ENCODE measurements around the gene PDE4C.

The PDE4C gene

DNA sequence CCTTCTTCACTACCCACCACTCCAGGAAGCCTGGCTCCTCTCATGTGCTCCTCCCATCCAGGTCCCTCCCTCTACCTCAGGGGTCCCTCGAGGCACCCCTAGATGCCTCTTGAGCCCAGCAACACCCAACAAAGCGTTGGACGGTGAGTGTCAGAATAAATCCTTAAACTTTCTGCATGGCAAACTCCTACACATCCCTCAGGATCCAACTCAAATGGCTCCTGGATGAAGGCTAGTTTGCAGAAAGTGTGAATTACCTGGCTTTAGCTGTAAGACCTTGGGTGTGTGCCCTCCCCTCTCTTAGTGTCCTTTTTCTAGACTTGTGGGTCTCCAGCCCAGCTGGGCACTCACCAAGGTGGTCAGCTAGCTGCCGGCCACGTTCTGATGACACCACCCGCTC lies 27.9 kb downstream of the PDE4C start:
- DNase-seq (ENCODE audit: low spot score) = no peak

DNA sequence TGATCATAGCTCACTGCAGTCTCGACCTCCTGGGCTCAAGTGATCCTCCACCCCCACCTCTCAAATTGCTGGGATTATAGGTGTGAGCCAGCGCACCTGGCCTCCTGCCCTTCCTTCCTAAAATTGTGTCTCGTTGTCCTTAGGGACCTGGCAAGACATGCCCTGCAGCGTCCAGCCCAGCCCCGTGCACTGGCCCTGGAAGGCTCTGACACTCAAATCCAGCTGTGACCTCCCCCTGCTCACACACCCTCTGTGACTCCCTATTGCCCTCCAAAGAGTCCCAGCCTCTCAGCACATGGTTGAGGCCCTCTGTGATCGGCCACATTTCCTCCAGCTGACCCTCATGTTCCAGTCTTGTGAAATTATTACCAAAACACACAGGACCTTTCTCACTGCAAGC lies 28.3 kb downstream of the PDE4C start:
- no peak for DNase-seq (ENCODE audit: low spot score)

DNA sequence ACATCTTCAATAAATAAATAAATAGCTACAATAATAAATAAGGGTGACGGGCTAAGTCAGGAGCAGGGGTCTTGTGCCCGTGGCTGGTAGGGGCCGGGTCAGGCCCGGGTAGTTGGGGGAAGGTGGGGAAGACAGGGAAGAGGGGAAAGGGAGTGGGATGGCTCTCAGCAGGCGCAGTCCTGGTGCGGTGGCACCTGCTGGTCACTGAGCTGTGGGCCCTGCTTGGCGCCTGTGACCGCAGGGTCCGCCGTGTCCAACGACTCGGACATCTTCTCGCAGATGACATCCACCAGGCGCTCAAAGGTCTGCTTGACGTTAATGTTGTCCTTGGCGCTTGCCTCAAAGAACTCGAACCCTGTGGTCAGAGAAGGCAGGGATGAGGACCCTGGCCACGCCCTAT lies 28.9 kb downstream of the PDE4C start:
- no peak for DNase-seq (ENCODE audit: low spot score)

DNA sequence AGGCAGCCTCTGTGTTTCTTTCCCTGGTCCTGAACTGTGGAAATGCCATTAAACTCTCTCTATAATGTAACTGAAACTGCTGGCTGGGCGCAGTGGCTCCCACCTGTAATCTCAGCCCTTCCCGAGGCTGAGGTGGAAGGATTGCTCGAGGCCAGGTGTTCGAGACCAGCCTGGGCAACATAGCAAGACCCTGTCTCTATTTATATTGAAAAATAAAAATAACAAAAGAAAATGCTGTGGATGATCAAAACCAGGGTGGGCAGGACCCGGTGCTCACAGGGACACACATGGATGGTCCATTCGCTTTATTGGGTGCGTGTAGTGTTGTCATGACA lies 29.8 kb downstream of the PDE4C start:
- DNase-seq (ENCODE audit: low spot score) = no peak

DNA sequence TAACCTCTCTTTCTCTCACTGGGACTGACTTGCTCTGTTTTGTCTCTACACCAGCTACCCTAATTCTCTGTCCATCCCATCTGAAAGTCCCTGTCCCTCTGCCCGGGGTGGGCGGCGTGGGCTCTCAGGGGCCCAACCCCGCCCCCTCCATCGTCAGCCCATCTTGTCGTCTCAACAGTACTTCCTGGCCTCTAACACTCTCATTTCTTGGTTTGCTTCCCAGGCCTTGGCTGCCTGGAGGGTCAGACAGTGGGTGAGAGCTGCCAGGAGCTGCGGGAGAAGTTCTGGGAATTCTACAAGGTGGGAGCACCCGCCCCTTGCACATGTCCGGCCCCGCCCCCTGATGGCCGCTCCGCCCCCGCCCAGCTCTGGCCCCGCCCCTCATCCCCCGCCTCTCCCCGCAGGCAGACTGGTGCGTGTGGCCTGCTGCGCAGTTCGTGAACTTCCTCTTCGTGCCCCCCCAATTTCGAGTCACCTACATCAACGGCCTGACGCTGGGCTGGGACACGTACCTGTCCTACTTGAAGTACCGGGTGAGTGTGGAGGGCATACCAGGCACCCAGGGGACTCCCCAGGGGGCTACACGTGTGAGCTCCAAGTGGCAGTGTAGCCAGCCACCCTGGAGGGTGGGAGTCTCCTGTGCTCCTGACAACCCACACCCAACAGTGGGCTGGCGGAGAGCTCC lies 31.5 kb downstream of the PDE4C start:
- DNase-seq (ENCODE audit: low spot score) = no peak

DNA sequence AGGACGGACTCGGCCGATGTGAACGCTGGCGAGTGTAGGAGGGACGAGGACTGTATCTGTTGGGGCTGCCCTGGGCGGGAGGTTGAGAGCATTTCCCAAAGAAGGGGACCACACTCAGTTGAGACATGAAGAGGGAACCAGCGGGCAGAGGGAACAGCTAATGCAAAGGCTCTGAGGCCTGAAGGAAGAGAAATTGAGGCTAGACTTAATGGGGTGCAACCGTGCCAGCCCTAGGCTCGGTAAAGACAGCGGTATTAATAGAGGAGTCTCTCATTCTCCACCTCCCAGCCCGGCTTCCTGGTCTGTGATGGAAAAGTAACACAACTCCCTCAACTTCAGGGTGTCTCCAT lies 32.1 kb downstream of the PDE4C start:
- no peak for DNase-seq (ENCODE audit: low spot score)

DNA sequence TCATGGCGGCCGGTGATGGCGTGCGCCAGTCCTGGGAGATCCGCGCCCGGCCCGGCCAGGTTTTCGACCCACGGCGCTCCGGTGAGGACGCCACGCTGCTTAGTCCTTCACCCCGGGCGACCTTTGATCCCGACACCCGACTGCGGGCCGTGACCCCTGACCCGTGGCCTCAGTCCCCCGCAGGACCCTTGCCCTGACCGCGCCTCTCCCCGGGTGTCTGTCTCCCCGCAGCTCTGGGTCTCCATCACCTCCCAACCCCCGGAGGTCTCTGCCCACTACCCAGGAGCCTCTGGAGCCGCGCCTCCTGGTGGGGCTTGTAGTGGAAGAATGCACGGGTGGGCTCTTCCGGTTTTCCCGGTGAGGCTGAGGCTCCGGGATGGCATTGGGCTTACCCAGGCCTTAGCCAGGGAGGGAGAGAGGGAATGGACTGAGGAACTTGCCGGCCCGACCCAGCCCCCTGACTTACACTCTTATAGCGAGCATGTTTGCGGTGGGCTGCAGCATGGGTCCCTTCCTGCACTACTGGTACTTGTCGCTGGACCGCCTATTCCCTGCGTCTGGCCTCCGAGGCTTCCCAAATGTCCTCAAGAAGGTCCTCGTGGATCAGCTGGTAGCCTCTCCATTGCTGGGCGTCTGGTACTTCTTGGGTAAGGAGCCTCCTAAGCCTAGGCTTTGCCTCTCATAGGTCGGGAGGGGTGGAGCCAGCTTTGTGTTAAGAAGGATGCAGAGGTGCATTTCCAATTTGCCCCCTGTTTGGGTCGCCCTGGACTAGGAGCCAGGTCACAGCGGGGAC lies 32.7 kb downstream of the PDE4C start:
- DNase-seq (ENCODE audit: low spot score) = no peak

DNA sequence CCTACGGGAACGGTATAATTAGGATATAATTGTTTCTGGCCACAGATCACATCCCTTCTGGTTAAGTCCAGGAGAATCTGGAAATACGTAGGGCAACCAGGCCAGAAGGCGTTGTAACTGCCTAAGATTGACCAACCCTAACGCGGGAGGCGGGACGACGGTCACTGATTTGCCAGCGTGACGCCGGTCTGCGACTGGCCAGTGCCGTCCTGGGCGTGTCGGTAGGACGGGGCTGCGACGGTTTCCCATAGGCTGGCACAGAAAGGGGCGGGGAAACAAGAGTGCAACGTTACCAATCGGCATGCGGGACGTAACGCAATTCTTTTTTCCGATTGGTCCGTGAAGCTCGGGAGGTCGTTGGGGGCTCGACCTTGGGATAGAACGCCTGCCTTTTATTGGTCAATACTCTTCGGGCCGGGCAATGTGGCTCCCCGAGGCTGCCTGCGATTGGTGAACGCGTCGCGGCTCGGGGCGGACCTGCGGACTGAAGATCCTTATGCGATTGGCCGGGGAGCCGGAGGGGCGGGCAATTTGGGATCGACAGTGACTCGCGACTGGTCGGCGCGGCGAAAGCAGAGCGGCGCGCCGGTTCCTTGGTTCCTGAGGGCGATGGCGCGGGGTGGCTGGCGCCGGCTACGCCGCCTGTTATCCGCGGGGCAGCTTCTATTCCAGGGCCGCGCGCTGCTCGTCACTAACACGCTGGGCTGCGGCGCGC lies 33.4 kb downstream of the PDE4C start, which contains the start of gene MPV17L2:
TSS of gene MPV17L2 (plus strand) at position 546 of the 715 bp plus-strand sequence. CDS start at position 610, 64 bp downstream.
- peak; percentile 100 for DNase-seq (ENCODE audit: low spot score)

DNA sequence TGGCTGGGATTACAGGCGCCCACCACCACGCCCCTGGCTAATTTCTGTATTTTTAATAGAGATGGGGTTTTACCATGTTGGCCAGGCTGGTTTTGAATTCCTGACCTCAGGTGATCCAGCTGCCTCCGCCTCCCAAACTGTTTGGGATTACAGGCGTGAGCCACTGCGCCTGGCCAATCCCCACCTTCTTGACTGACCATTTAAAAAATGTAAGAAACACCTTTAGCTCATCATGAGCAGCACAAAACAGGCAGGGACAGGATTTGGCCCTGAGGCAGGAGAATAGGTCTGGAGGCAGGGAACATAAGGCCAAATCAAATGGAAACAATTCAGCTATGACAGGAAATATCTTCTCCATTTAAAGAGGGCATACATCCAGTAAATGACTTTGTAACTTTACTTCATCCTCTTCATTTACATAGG lies 34.6 kb downstream of the PDE4C start:
- no peak for DNase-seq (ENCODE audit: low spot score)

DNA sequence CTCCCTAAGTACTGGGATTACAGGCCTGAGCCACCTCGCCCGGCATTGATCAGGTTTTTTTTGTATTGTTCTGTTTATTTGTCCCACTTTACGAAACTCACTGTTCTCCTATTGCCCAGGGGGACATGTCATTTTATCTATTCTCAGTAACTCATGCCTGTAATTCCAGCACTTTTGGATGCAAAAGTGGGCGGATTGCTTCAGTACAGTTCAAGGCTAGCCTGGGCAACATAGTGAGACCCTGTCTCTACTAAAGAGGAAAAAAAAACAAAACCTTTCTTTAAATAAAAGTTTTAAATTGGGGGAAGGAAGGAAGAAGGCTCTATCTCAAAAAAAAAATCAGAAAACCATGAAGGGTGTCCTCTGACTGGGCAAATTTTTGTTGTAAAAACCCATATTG lies 36.0 kb downstream of the PDE4C start:
- no peak for DNase-seq (ENCODE audit: low spot score)

DNA sequence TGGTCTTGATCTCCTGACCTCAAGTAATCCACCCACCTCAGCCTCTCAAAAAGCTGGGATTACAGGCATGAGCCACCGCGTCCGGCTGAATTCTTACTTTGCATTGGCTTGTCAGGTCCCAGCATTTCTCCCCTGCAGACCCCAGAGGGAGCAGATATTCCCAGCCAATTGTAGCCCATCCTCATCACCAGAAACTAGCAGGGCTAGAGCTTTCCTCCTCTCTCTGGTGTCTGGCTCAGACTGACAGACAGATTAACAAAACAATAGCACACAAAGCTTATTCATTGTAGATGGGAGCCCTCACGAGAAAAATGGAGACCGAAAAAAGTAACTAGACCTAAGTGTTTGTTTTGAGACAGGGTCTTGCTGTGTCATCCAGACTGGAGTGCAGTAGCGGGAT lies 40.7 kb downstream of the PDE4C start:
- no peak for DNase-seq (ENCODE audit: low spot score)

DNA sequence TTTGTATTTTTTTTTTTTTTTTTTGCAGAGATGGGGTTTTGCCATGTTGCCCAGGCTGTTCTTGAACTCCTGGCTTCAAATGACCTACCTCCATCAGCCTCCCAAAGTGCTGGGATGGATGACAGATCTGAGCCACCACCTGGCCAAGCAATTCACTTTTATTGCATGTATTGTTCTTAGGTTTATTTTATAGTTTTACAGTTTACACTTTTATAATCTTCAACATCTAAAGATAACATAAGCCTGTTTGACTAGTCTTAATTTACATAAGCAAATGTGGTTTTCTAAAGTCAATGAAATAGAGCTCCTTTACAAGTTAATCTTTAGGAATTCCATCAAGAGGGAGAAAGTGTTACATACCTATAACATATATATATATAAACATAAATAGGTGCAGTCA lies 42.7 kb downstream of the PDE4C start:
- DNase-seq (ENCODE audit: low spot score) = no peak

DNA sequence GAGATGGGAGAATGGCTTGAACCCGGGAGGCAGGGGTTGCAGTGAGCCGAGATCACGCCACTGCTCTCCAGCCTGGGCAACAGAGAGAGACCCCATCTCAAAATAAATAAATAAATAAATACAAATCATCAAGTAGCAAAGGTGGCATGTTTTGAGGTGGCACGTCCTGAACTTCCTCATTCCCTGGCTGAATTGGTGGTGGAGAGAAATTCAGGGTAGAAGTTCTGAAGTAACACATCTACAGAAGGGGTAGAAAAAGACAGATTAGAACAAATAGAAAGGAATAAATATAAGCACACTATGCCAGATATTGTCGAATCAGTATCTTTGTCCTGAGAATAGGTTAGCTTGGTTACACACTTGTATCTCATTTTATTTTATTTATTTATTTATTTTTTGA lies 46.3 kb downstream of the PDE4C start:
- DNase-seq (ENCODE audit: low spot score) = no peak

DNA sequence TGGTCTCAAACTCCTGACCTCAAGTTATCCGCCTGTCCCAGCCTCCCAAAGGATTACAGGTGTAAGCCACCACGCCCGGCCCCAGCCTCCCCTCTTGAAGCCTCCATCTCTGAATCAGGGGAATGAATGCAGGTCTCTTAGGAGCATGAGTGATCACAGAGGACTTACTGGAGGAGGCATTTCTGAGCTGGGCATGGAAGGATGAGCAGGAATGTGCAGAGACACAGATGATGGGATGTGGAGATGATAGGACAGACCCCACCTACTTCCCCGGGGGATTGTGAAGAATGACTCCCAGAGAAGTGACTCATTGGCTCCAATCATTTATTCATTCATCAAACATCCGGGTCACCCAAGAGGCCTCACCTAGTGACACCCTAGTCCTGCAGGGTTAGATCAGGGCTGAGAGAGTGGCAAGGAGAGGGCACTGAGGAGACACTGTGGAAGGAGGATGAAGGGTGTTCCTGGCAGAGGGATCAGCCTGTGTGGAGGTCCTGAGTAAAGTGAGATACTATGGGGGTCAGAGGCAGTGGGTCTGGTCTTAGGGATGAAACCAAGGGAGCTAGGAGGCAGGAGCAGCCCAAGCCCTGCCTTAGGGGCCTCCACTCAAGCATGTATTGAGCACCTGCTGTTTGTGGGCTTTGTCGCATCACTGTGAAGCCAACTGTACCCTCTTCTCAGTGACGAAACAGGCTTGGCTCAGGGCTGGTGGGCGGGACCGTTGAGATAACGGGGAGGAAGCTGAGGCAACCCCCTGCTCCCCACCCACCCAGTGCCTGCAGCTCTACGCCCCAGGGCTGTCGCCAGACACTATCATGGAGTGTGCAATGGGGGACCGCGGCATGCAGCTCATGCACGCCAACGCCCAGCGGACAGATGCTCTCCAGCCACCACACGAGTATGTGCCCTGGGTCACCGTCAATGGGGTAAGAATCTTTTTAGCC lies 49.6 kb downstream of the PDE4C start:
- no peak for DNase-seq (ENCODE audit: low spot score)

DNA sequence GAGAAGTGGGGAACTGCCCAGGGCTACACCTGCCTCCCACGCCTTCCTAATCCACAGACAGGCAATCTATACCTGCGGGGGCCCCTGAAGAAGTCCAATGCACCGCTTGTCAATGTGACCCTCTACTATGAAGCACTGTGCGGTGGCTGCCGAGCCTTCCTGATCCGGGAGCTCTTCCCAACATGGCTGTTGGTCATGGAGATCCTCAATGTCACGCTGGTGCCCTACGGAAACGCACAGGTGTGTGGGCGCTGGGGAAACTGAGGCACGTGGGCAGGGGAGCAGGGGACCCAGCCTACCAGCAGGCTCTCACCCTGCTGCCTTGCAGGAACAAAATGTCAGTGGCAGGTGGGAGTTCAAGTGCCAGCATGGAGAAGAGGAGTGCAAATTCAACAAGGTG lies 51.3 kb downstream of the PDE4C start:
- DNase-seq (ENCODE audit: low spot score) = no peak
